ENCODE data around the gene TSHZ2. TPM values are rescaled to one million over a fixed set of nuclear protein-coding genes. Genes with fewer than 3 reads are reported as not detected.

TSHZ2 gene
- total and polyA plus RNA-seq, 9 of the 15 experiments (the other 6 are each of a cell fraction or from before 2014, with no cell fraction given): 0.03 to 0.20 (median 0.05) TPM; not detected in 4

DNA sequence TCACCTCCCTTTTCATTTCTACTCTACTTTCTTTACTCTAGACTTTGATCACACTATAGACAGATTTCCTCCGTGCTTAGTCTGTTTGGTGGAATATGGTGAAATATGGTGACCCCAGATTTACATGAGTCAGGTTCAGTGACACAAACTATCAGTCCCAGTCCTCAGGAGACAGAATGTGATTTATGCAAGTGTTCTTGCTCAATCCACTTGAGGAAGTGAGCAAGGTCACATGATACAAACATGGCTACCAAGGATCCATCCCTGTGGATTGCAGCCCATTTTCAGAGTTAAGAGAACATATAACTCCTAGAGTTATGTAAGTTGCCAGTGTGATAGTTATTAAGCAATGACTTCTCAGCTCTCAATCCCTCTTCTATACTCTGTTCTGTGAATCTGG lies 23.7 kb upstream of the TSHZ2 start:
- Histone ChIP-seq H3K9me1 (ENCODE audit: control insufficient read depth, insufficient read depth, low read length) (no peaks in the 10 kb centered on the region), H3K4me1 (replicated peaks in 1 of 2; ENCODE audit: control insufficient read depth in 2 of 2, insufficient read depth in 2 of 2, low read length in 2 of 2) (no peaks in the 10 kb centered on the region), H3K9me3 (replicated peaks; ENCODE audit: control insufficient read depth, insufficient read depth, low read depth, low read length) (no peaks in the 10 kb centered on the region), H3K36me3 (ENCODE audit: control insufficient read depth, insufficient read depth, low read length) (no peaks in the 10 kb centered on the region), H3K27ac (ENCODE audit: extremely low read depth, low read depth, low read length) (no peak overlapping the region), H2AFZ (ENCODE audit: low read depth, low read length) (no peak overlapping the region), H3K79me2 (ENCODE audit: control insufficient read depth, insufficient read depth, low read length) (no peaks in the 10 kb centered on the region), H3K4me3 (no peak overlapping the region), H3K27me3 (ENCODE audit: control insufficient read depth in 2 of 2, insufficient read depth in 2 of 2, low read length in 2 of 2) (no peaks in the 10 kb centered on the region), H3K9ac (ENCODE audit: insufficient read depth in 1 of 2, low read depth in 2 of 2, low read length in 2 of 2) (no peak overlapping the region), H4K20me1 (replicated peaks; ENCODE audit: control insufficient read depth, insufficient read depth, low read length) (no peaks in the 10 kb centered on the region), H3K4me2 (ENCODE audit: insufficient read depth, low read length) (no peak overlapping the region)
- WGBS (ENCODE audit: insufficient coverage, low coverage, missing lambda C conversion rate): 0% methylated on average over 1 of the region's 1 CpG
- intact Hi-C loops (cut with micrococcal nuclease): no loop called here
- DNase-seq (ENCODE audit: extremely low read depth in 1 of 4, low spot score in 3 of 4) (no peak), ATAC-seq (no peak), FAIRE-seq (no peak)
- BruUV-seq (replicated peaks): no TSS peak
- CTCF ChIA-PET (ENCODE audit: low intra/inter-chr PET ratio): no interaction called here
- in situ Hi-C loops (cut with MboI): no loop called here
- POLR2A ChIA-PET: interaction anchor here (0.6 kb wide), 1 partner anchor 45 kb away, joined by 3 read pairs; no protein-coding TSS in a partner anchor
- TF ChIP-seq, protein P1, sequence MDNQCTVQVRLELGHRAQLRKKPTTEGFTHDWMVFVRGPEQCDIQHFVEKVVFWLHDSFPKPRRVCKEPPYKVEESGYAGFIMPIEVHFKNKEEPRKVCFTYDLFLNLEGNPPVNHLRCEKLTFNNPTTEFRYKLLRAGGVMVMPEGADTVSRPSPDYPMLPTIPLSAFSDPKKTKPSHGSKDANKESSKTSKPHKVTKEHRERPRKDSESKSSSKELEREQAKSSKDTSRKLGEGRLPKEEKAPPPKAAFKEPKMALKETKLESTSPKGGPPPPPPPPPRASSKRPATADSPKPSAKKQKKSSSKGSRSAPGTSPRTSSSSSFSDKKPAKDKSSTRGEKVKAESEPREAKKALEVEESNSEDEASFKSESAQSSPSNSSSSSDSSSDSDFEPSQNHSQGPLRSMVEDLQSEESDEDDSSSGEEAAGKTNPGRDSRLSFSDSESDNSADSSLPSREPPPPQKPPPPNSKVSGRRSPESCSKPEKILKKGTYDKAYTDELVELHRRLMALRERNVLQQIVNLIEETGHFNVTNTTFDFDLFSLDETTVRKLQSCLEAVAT (IDR thresholded peaks at IDR 0.05): no peak
- TF ChIP-seq, protein P2, sequence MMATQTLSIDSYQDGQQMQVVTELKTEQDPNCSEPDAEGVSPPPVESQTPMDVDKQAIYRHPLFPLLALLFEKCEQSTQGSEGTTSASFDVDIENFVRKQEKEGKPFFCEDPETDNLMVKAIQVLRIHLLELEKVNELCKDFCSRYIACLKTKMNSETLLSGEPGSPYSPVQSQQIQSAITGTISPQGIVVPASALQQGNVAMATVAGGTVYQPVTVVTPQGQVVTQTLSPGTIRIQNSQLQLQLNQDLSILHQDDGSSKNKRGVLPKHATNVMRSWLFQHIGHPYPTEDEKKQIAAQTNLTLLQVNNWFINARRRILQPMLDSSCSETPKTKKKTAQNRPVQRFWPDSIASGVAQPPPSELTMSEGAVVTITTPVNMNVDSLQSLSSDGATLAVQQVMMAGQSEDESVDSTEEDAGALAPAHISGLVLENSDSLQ (IDR thresholded peaks at IDR 0.05): peak; percentile 26; the same call in 1 of the 2 replicates
- TF ChIP-seq CEBPB (tag; IDR thresholded peaks at IDR 0.05) (peak; percentile 64), MEIS2 (IDR thresholded peaks at IDR 0.05; ENCODE audit: partially characterized antibody) (peak; percentile 54), EP300 (IDR thresholded peaks at IDR 0.05; ENCODE audit: low read length) (no peak), TRIM28 (IDR thresholded peaks at IDR 0.05) (no peak), ZNF764 (CRISPR knock-in tag; IDR thresholded peaks at IDR 0.05; ENCODE audit: low read depth) (no peak), MYBL2 (IDR thresholded peaks at IDR 0.05; ENCODE audit: low read depth) (no peak), MYBL2 (CRISPR knock-in tag; IDR thresholded peaks at IDR 0.05; ENCODE audit: borderline replicate concordance) (no peak), ZNF3 (CRISPR knock-in tag; IDR thresholded peaks at IDR 0.05) (no peak), CEBPG (CRISPR knock-in tag; IDR thresholded peaks at IDR 0.05) (no peak), CEBPG (tag; conservative IDR thresholded peaks at IDR 0.05 in 1 of 2, IDR thresholded peaks at IDR 0.05 in 1 of 2) (peak; percentile 26 to 62; a peak in 3 of 4 replicates), HOXB6 (CRISPR knock-in tag; IDR thresholded peaks at IDR 0.05; ENCODE audit: borderline replicate concordance) (no peak), ZNF133 (CRISPR knock-in tag; IDR thresholded peaks at IDR 0.05) (no peak)
- TF ChIP-seq, protein P3, sequence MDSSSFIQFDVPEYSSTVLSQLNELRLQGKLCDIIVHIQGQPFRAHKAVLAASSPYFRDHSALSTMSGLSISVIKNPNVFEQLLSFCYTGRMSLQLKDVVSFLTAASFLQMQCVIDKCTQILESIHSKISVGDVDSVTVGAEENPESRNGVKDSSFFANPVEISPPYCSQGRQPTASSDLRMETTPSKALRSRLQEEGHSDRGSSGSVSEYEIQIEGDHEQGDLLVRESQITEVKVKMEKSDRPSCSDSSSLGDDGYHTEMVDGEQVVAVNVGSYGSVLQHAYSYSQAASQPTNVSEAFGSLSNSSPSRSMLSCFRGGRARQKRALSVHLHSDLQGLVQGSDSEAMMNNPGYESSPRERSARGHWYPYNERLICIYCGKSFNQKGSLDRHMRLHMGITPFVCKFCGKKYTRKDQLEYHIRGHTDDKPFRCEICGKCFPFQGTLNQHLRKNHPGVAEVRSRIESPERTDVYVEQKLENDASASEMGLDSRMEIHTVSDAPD (CRISPR knock-in tag; IDR thresholded peaks at IDR 0.05): no peak
- TF ChIP-seq, protein P4, sequence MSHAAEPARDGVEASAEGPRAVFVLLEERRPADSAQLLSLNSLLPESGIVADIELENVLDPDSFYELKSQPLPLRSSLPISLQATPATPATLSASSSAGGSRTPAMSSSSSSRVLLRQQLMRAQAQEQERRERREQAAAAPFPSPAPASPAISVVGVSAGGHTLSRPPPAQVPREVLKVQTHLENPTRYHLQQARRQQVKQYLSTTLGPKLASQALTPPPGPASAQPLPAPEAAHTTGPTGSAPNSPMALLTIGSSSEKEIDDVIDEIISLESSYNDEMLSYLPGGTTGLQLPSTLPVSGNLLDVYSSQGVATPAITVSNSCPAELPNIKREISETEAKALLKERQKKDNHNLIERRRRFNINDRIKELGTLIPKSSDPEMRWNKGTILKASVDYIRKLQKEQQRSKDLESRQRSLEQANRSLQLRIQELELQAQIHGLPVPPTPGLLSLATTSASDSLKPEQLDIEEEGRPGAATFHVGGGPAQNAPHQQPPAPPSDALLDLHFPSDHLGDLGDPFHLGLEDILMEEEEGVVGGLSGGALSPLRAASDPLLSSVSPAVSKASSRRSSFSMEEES (CRISPR knock-in tag; IDR thresholded peaks at IDR 0.05): peak; percentile 55
- TF ChIP-seq, protein P5, sequence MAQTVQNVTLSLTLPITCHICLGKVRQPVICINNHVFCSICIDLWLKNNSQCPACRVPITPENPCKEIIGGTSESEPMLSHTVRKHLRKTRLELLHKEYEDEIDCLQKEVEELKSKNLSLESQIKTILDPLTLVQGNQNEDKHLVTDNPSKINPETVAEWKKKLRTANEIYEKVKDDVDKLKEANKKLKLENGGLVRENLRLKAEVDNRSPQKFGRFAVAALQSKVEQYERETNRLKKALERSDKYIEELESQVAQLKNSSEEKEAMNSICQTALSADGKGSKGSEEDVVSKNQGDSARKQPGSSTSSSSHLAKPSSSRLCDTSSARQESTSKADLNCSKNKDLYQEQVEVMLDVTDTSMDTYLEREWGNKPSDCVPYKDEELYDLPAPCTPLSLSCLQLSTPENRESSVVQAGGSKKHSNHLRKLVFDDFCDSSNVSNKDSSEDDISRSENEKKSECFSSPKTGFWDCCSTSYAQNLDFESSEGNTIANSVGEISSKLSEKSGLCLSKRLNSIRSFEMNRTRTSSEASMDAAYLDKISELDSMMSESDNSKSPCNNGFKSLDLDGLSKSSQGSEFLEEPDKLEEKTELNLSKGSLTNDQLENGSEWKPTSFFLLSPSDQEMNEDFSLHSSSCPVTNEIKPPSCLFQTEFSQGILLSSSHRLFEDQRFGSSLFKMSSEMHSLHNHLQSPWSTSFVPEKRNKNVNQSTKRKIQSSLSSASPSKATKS (CRISPR knock-in tag; IDR thresholded peaks at IDR 0.05): no peak
